Fibroblast of lung (primary cell): ENCODE measurements around the gene RAPH1.

Experiments
- CTCF ChIP-seq, 2 donors: IDR thresholded peaks in 1 of 2; conservative IDR thresholded peaks in 1 of 2; 1 replicate in 1 of 2; 2 replicates in 1 of 2; pipeline ENCODE4 v1.5.1; 2011 to 2012; ENCODE audit warnings: low read length in 2 of 2, control low read depth in 1 of 2, inconsistent platforms in 1 of 2, low read depth in 1 of 2, mild to moderate bottlenecking in 1 of 2
- EZH2 ChIP-seq: IDR thresholded peaks from 2 replicates; pipeline ENCODE4 v1.5.1; 2012; ENCODE audit warnings: low read length, control low read depth, mild to moderate bottlenecking; ENCODE audit errors: missing control alignments

GRCh38 chr2:203438528-203438927 lies 96.6 kb downstream of the RAPH1 start:
- TF ChIP-seq CTCF (conservative IDR thresholded peaks at IDR 0.05 in 1 of 2, IDR thresholded peaks at IDR 0.05 in 1 of 2; ENCODE audit: low read depth in 1 of 2, low read length in 2 of 2) (no peak), EZH2 (no peak)
